Inferior parietal cortex (tissue), 1 donor: ENCODE measurements around the gene TMEM235.

Source experiments
- DNase-seq: peaks from one replicate; pipeline ENCODE4 v3.0.0-alpha.2; 2016; ENCODE audit errors: extremely low spot score

Gene TMEM235

DNA sequence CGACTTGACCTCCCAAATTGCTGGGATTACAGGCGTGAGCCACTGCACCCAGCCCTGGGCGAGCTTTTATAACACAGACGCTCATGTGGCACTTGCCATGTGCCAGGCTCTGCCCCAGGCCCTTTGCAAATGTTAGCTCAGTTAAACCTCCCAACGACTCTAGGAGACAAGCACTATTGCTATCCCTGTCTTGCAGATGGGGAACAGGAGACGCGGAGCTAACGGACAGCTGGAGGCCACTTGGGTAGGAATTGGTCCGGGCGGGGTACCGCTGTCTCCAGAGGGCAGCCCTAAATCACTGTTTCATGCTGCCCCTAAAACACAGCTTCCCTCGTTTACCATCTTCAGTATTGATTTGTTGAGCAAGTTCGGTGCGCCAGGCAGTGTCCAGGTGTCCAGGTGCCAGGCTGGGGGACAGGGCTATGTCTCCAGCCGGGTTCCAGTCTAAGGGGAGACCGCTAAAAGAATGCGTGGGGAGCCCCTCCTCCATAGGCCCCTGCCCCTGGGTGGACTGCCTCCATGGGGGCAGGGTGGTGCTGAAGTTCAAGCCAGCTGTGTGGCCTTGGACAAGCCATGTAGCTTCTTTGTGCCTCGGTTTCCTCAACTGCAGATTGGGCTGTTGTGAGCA lies 23.7 kb downstream of the TMEM235 start:
- no peak for DNase-seq

DNA sequence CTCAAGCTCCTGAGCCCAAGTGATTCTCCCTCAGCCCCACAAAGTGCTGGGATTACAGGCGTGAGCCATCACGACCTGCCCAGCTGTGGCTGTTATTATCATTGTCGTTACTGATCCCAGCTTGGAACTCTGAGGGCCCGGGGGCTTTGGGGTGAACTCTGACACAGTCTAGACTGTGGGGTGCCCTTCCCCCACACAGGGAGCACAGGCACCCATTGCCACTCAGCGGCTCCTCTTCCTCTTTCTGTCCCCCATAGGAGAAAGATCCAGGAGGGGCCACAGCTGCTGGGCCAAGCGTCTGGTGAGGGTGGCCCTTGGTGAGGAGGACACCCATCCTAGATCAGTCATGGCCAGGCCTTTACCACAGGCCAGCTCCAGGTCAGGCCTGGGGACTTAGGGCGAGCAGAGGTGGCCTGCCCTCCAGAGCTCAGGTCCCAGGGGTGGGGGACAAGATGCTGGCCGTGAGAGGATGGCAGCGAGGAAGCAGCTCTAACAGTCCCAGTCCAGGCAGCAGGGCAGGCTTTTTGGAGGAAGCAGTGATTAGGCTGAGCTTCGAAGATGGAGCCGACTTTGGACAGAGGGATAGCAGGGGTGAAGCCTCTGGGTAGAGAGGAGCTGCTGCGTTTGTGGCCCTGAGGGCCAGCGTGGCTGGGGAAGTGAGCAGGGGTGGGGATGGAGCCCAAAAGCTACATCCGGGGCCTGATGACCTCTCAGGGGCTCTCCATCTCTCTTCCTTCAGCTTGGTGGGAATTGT lies 24.7 kb downstream of the TMEM235 start:
- no peak for DNase-seq

DNA sequence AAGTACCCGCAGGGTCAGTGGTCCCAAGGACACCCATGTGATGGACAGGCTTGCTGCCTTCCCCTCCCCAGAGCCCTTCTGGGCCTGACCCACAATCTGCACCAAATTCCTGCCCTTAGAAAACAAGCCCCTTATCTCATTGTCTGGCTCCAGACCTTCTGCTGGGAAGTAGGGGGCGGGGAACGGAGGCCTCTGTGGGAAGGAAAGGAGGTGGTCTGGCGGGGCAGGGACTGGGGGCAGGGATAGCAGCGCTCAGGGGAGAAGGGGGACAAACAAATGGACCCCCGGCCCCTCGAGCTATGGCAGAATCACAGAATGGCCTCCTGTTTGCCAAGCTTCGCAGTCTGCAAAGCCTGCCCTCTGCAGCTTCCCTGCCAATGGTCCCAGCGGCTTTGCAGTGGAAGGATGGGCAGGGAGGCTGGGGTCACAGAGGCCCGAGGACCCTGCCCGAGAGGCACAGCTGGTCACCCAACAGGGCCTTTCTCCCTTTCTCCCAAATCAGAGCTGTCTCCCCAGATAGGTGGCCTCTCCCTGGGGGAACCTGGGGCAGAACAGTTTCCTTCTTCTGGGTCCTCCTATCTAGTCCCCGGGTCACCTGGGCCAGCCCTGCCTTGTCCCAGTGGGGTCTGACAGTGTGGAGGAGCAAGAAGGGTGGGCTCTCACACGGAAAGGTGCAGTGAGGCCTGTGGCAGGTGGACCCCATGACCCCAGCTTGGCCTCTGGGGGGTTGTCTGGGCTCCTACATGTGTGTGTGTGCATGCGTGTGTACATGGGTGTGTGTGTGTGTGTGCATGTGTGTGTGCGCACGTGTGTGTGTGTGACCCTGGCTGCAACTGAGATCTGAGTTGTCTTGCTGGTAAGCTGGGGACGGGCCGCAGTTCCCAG lies 25.5 kb downstream of the TMEM235 start:
- DNase-seq = no peak

DNA sequence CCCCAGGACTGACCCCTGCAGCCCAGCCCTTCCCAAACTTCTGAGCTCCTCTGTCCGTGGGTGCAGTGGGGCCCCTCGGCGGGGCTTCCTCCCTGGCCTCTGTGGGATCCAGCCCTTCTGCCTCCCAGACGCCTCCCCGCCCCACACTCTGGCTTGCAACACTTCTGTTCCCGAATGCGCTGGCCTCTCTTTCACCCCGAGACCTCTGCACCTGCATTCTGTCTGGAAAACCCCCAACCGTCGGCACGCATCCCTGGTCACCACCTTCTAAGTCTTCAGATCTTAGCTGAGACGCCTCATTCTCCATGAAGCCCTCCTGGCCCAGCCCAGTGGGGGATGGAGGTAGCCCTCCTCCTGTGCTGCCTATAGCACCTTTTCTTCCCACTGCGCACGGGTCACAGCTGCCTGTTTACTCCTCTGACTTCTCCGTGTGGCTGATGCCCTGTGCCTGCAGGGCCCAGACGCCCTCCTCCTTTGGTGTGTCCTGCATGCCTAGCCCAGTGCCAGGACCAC lies 26.4 kb downstream of the TMEM235 start:
- DNase-seq = no peak

DNA sequence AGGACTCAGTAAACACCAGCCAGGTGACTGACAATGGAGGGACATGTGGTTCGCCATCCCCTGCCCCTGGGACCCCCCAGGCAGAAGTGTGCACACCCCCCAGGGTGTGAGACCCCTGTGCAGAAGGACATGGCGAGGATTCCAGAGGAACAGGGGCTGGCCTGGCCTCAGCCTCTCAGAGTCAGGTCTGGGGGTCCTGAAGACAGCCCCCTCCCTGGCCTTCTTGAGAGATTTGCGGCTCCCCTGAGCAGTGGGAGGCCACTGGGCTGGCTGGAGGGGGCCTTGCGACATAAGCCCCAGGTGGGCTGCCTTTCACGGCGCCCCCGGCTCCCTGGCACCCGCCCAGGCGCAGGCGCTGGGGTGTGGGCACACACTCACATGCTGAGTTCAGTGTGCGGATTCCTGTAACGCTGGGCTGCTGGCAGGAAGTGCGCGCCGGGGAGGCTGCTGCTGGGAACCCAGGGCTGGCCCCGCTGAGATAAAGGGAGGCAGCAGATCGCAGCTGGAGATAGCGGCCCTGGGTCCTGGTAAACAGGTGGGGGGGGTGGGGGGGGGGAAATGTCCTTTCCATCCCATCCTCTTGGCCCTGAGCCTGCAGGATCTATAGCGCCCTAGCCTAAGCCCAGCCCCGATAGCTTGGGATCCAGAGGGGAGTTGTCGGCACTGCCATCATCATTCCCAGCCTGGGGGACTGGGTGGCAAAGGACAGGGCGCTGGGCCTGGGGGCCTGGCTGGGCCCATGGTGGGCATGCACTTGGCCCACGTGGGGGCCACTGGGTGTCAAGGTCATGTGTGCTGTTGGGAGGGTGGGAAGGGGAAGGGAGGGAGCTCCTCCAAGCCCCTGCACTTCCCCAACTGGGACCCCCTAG lies 27.1 kb downstream of the TMEM235 start:
- no peak for DNase-seq

DNA sequence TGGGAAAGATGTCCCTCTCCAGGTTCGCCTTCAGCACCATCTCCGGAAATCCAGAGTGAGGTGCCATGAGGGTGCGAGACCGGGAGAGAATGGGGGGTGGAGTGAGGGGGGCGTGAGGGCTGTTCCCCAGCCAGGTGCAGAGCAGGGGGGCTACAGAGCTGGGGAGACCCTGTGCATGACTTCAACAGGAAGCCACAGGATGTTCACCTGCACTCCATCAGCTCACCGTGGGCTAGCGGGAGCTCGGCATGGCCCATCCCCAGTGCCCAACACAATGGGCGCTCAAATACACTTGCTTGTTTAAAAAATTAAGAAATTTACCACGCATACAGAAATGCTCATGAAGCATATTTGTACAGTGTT lies 27.7 kb downstream of the TMEM235 start:
- no peak for DNase-seq

DNA sequence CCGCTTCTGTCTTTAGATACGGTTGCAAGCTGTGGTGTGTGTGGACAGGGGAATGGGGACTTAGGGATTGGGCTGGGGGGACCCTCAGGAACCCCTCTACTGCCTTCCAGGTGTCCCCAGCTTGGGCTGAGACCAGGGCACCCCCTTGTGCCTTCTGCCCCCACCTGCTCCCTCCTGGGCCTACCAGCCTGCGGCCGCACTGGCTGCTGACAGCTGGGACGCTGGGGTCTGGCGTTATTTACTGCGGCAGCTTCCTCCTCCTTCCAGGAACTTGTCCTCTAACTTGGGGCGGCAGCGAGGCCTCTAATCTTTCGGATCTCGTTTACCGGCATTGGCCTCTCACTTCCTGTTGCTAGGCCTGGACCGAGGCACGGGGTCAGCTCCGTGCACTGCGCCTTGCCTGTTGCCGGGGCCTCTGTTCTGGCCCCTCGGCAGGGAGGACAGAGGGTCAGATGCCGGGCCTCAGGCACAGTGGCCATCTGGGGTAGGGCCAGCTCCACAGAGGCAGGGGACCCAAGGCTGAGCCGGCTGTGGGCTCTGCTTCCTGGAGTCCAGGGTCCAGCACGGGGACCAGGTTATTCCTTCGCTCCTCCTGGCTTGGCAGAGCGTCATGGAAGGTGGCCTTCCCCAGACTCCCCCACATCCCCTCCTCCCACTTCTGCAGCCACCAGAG lies 31.8 kb downstream of the TMEM235 start:
- DNase-seq = no peak

DNA sequence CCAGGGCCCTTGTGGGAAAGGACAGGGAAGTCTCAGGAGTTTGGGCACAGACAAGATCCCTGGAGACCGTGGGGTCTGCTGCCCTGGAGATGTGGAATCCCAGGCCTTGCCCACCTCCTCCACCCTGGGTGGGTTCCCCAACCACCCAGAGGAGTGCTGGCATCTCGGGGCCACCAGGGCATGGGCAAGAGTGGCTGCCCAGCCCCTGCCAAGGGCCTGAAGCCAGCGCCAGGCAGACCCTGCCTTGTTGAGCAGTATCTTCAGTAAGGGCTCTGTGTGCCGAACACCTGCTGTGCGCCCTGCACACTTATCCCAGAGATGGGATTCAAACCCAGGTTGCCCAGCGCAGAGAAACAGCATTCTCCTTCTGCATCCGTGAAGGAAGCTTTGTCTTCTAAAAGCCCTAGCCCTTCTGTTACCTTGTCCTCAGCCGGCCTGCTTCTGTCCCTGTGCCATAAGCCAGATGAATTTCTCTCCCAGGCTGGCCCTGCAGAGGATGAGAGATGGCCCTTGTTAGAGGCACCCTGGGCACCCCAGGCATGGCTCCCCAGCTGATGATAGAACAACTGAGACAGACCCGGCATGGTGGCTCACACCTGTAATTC lies 32.4 kb downstream of the TMEM235 start:
- DNase-seq = no peak

DNA sequence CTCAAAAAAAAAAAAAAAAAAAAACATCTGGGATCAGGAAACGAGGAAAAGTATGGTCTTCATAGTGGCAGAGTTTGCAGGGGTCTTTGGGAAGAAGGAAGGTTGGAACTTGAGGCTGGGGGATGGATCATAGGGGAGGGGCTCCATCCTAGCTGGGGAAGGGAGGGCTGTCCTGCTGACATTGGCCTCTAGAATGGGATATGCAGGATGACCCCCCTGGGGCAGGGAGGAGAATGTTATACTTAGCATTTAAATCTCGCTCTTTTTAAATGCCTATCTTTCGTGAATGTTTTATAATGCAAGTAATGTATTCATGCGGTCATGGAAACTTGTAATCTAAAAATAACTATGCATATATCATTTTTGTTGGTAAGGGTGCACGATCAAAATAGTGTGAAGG lies 33.2 kb downstream of the TMEM235 start:
- DNase-seq = no peak

DNA sequence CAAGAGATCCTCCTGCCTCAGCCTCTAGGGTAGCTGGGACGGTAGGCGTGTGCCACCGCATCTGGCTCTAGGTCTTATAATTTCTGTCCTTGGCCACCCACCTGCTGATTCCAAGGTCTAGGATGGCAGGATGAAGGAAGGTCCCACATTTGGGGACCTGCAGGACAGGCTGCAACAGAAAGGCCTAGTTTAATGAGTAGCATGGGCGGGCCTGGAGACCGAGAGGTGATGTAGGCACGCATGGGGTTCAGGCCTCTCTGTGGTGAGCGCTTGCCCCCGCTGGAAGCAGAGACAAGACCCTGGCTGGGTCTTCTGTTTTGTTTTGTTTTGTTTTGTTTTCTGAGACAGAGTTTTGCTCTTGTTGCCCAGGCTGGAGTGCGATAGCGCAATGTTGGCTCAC lies 33.7 kb downstream of the TMEM235 start:
- DNase-seq = no peak

DNA sequence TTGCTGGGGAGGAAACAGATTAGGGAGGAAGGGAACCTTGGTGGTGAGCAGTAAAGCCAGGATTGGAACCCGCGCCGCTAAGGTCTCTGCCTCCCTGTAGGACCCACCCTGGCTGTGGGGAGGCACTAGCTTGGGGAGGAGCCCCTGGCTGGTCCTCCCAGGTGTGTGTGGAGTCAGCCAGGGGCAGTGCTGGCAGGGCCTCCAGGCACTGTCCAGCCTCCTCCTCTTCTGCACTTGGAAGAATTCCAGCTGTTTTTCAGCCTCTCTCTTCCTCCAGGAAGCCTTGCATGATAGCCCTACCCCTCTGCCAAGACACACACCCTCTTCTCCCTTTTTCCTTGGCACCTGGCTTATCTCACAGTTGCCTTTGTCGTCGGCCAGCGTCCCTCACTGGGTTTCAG lies 34.8 kb downstream of the TMEM235 start:
- DNase-seq = no peak

DNA sequence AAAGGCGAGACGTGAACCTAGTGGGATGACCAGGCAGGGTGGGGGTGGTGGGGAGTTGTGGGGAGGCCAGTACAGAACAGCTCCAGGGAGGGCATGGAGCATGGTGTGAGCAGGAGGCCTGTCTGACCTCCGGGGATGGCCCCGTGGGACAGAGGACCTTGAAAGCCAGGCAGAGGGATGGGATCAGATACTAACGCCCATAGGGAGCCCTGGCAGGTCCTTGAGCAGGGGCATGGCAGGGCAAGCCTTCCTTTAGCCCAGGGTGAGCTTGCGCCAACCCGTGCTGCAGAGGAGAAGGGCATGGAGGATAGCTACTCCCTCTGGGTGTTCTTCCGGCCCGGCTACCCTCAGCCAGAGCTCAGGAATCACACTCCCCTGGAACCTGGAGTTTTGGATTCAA lies 35.3 kb downstream of the TMEM235 start:
- DNase-seq = no peak

DNA sequence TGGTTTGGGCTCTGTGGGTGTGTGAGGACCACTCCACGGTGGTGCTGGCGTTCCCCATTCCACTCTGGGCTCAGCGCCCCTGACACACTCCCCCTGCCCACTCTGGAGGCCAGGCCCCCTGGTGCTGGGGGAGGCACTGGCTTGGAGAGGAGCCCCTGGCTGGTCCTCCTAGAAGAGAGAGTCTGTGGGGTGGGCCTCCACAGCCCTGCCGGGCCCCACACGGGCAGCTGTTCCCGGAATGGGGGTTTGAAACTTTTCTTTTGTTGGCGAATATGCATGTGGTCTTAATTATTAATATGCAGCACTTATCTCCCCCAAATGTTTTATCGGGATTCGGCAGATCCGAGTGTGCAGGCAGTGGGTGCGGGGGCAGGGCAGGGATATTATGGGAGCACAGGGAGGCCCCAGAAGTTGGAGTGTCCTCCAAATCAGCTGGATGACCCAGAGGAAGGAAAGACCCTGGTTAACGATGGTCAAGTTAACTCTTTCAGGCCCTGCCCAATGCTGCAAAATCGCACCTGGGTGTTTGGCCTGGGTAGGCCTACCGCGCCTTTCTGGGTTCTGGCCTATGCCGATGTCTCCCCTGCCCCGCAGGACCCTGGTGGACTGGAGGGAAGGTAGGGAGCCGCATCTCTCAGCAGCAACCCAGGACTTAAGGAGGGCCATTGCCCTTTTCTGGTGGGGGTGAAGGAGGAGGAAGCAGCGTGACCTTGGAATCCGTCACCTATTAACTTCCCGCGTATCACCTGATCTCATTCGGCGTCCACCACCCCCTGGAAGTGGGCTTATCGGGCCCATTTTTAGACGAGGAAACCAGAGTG lies 36.0 kb downstream of the TMEM235 start:
- no peak for DNase-seq

DNA sequence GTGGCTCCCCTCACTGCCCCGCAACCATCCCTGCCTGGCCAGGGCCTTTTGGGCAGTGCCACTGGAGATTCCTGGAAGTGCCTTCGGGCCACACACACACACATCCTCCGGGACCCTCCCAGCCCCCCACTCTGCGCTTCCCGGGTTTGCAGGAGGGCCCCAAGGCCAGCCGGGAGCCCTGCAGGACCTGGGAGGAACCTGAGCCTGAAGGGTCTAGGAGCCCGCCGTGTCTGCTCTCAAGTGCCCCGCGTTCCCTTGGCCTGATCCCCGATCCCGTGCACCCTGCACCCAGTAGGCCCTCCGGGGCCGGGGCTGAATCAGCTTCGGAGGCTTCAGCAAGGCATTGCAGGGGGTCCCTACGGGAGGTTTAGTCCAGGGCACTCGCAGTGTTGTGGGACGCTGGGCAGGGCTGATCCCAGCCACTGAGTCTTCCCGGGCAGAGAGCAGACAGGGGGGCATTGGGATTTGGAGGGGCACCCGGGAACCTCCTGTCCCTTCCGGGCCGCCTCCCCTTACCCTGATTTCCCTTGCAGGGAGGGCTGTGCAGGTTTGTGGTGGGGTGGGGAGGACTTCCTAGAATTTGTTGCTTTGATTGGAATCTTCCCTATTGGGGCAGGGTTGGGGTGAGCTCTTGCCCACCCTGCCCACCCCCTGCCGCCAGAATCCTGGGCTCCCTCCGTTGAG lies 36.9 kb downstream of the TMEM235 start:
- DNase-seq = no peak

DNA sequence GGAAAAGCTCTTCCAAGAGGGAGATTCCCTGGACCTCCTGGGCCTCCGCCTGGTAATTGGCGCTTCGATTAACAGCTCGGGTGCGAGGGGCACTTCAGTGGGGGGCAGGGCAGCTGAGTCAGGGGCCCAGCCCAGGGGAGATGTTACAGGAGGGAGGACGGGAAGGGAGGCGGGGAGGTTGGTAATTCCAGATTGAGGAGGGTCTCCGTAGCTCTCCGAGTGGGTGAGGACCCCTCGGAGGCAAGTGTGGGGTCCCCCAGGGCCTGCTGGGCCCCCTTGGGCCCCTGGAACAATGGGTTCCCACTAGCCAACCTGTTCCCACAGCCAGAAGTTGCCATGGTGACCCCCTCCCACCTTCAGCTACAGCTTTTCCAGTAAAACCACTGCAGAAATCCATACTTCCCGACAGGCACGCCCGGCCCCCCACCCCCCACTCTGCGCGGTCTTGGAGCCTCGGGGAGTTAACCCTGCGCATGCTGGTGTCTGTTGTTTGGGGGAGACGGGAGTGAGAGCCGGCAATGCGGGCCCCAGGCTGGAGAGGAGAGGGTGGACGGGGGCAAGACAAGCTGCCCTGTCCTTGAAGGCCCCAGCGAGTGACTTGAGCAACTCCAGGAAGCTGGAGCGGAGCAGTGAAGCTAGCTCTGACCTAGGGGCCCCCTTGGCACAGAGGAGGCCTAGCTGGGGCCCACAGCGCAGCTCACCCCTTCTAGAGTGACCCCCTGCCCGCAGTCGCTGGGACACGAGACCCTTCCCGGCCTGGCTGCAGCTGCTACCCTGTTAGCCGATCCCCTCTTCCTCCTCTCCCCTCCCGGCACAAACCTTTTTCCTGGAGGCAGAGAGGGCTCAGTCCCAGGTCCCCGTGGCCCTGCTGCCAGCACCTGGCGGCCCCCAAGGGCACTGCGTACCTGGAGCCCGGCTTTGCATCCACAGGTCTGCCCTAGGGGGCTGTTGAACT lies 37.8 kb downstream of the TMEM235 start:
- DNase-seq = no peak

DNA sequence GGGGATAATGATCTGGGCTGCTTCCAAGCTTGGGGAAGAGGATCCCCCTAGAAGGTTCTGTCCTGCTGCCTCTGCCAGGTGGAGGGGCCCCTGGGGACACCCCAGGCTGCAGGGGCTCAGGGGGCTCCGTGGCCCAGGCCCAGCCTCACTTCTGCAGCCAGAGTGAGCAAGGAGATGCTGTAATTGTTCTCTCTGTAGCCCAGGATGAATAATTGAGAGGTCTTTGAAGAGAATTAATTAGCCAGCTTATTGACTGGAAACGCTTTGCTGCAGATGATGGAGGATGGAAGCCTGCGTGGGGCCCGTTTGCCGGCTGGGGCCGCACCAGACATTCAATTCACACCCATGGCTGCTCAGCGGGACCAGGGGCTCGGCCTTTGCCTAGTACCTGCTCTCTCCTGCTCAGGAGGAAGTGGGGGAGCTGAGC lies 38.5 kb downstream of the TMEM235 start:
- DNase-seq = no peak

DNA sequence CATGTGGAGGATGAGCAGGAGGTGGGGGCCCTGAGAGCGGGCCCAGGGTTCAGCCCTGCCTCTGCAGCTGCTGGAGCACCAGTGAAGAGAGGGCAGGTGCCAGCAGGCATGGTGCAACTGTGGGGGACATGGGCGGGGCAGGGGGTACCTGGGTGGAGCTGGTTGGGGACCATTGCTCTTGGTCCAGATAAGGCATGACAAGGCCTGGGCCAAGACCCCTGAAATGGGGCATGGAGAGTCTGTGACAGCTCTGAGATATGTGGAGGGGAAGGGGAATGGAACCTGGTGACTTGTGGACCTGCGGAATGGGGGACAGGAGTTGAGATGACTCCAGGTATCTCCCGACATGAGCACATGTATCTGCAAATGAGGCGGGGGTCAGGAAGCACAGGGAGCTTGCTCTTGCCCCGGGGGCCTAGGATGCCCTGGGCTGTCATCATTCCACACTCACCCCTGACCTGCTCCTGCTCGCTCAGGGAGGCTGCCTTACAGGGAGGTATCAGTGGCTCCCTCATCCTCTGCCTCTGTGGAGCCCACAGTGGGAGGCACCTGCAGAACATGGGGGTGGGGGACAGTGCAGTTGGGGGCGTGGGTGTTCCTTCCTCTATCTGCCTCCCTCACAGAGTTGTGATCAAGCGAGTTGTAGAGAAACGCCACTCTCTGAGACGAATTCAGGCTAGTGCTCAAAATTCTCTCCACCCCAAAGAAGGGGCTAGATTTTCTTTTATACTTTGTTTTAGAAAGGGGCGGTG lies 40.2 kb downstream of the TMEM235 start:
- no peak for DNase-seq
